Stimulated activated naive CD8-positive, alpha-beta T cell treated with anti-CD3 and anti-CD28 coated beads, Interleukin-15, Interleukin-2, amounts not matched to agents 100 U/mL and 50 U/mL, for 24 hours (primary cell): Measurements from ENCODE around the gene EXOSC10.
A peak's percentile ranks its signal among the peaks of the same experiment; 100 is the strongest.
"Not testable (repeated sequence)": the region's sequence is repeated elsewhere in the genome, so short reads cannot be mapped to it uniquely, and the experiment has no call there.

Experiments used
- ATAC-seq: fragments of 150-1000 bp; cut with Tn5 transposase; one replicate; pipeline ENCODE4 v1.10.0; 2021
- DNase-seq: peaks from one replicate; pipeline ENCODE4 v3.0.0; 2021

EXOSC10 gene

GRCh38 chr1:11061652-11062365 lies 37.9 kb downstream of the EXOSC10 start:
- DNase-seq (no peak), ATAC-seq (no peak)

- ATAC-seq = peak; percentile 96
- DNase-seq = peak; percentile 93
Measured at GRCh38 chr1:11059968-11060830, 39.5 kb downstream of the EXOSC10 start, which contains the start of gene SRM. Gene SRM (minus strand): TSS chr1:11060018. CDS start chr1:11059943, 75 bp downstream.

- ATAC-seq (peak; percentile 1), DNase-seq (no peak)
Measured at GRCh38 chr1:11059155-11059967, 40.3 kb downstream of the EXOSC10 start.

- no peak for DNase-seq
- ATAC-seq = no peak
Measured at GRCh38 chr1:11058595-11059154, 41.0 kb downstream of the EXOSC10 start.

- no peak for ATAC-seq
- no peak for DNase-seq
Measured at GRCh38 chr1:11058026-11058425, 41.6 kb downstream of the EXOSC10 start.

GRCh38 chr1:11057477-11057876 lies 42.2 kb downstream of the EXOSC10 start:
- ATAC-seq (no peak), DNase-seq (no peak)

- ATAC-seq = no peak
- no peak for DNase-seq
Measured at GRCh38 chr1:11056504-11056903, 43.2 kb downstream of the EXOSC10 start.

GRCh38 chr1:11055676-11056075 lies 44.0 kb downstream of the EXOSC10 start:
- DNase-seq (no peak), ATAC-seq (no peak)

- ATAC-seq (no peak), DNase-seq (no peak)
Measured at GRCh38 chr1:11054666-11055065, 45.0 kb downstream of the EXOSC10 start.

GRCh38 chr1:11054181-11054580 lies 45.5 kb downstream of the EXOSC10 start:
- no peak for ATAC-seq
- no peak for DNase-seq

- DNase-seq (no peak), ATAC-seq (peak; percentile 10)
Measured at GRCh38 chr1:11053758-11054137, 45.9 kb downstream of the EXOSC10 start.

GRCh38 chr1:11052839-11053757 lies 46.6 kb downstream of the EXOSC10 start:
- DNase-seq (peak; percentile 32), ATAC-seq (peak; percentile 22)

- DNase-seq = no peak
- peak; percentile 30 for ATAC-seq
Measured at GRCh38 chr1:11051781-11052511, 47.7 kb downstream of the EXOSC10 start.

GRCh38 chr1:11051121-11051520 lies 48.5 kb downstream of the EXOSC10 start:
- not testable (repeated sequence) for ATAC-seq, DNase-seq

- DNase-seq (no peak), ATAC-seq (no peak)
Measured at GRCh38 chr1:11046625-11047365, 52.9 kb downstream of the EXOSC10 start, which contains the start of gene MASP2. Gene MASP2 (minus strand): TSS chr1:11047239. CDS start chr1:11047207, 32 bp downstream.

GRCh38 chr1:11046270-11046566 lies 53.5 kb downstream of the EXOSC10 start:
- no peak for ATAC-seq

GRCh38 chr1:11045428-11046269 lies 54.0 kb downstream of the EXOSC10 start:
- DNase-seq (no peak), ATAC-seq (no peak)

More at GRCh38 chr1:11046270-11046566, 53.5 kb downstream of the EXOSC10 start:
- no peak for DNase-seq

GRCh38 chr1:11044849-11045427 lies 54.7 kb downstream of the EXOSC10 start:
- no peak for DNase-seq
- ATAC-seq = no peak
